Activated naive CD8-positive, alpha-beta T cell treated with anti-CD3 and anti-CD28 coated beads, Interleukin-2, amount 10 ng/mL, durations not matched to agents 7 days and 5 days (primary cell): ENCODE data around the gene RSPO1. TPM values are rescaled to one million over a fixed set of nuclear protein-coding genes. Genes with fewer than 3 reads are reported as not detected.

Experiments used
- ATAC-seq: fragments of 150-1000 bp; cut with Tn5 transposase; one replicate; pipeline ENCODE4 v1.10.0; 2021; ENCODE audit warnings: low read depth, moderate library complexity
- POLR2A ChIA-PET: fragments of 350-600 bp; sonication (Branson Sonifier 250); formaldehyde crosslinking; loops from one replicate; lab custom pipeline; 2021; ENCODE audit warnings: antibody characterized with exemption; lab: Charles Lee
- DNase-seq: peaks from one replicate; pipeline ENCODE4 v3.0.0; 2021
- H3K27ac Mint-ChIP-seq: one replicate; pipeline ENCODE4 v1.8.0; 2022; ENCODE audit warnings: mild to moderate bottlenecking, mixed read lengths
- H3K27me3 Mint-ChIP-seq: one replicate; pipeline ENCODE4 v1.8.0; 2022; ENCODE audit warnings: mild to moderate bottlenecking, moderate library complexity, mixed read lengths
- H3K36me3 Mint-ChIP-seq: one replicate; pipeline ENCODE4 v1.8.0; 2021; ENCODE audit warnings: mild to moderate bottlenecking, mixed read lengths
- H3K4me1 Mint-ChIP-seq: one replicate; pipeline ENCODE4 v1.8.0; 2021; ENCODE audit warnings: mixed read lengths
- H3K4me3 Mint-ChIP-seq: one replicate; pipeline ENCODE4 v1.8.0; 2022; ENCODE audit warnings: mild to moderate bottlenecking, moderate library complexity, mixed read lengths
- H3K9me3 Mint-ChIP-seq: one replicate; pipeline ENCODE4 v1.8.0; 2021; ENCODE audit warnings: mixed read lengths
- total RNA-seq, 2 experiments: library from RNA; stranded (reverse); gene quantifications; one replicate each; pipeline ENCODE4 v1.2.3, GENCODE V29; 2021

Gene RSPO1
- total RNA-seq, 2 experiments from 2014 or later = not detected

GRCh38 chr1:37666241-37666867 is 31.7 kb upstream of the RSPO1 start:
- no peaks in the 10 kb centered on the region for H3K4me1 Mint-ChIP-seq
- no peak for DNase-seq
- H3K27me3 Mint-ChIP-seq = peaks cover 16% of the 10 kb centered on the region
- no peaks in the 10 kb centered on the region for H3K9me3 Mint-ChIP-seq
- POLR2A ChIA-PET = no interaction called here
- no peak overlapping the region for H3K27ac Mint-ChIP-seq
- no peak for ATAC-seq
- H3K4me3 Mint-ChIP-seq = no peak overlapping the region
- H3K36me3 Mint-ChIP-seq = no peaks in the 10 kb centered on the region

GRCh38 chr1:37663426-37664000 is 28.8 kb upstream of the RSPO1 start:
- Mint-ChIP-seq H3K4me3 (no peak overlapping the region), H3K9me3 (no peaks in the 10 kb centered on the region), H3K27ac (no peak overlapping the region), H3K27me3 (peaks cover 28% of the 10 kb centered on the region), H3K36me3 (no peaks in the 10 kb centered on the region), H3K4me1 (no peaks in the 10 kb centered on the region)
- DNase-seq = no peak
- no peak for ATAC-seq
- POLR2A ChIA-PET = no interaction called here

GRCh38 chr1:37662031-37662755 is 27.5 kb upstream of the RSPO1 start:
- Mint-ChIP-seq H3K27ac (no peak overlapping the region), H3K9me3 (no peaks in the 10 kb centered on the region), H3K36me3 (no peaks in the 10 kb centered on the region), H3K27me3 (peaks cover 28% of the 10 kb centered on the region), H3K4me3 (no peak overlapping the region), H3K4me1 (no peaks in the 10 kb centered on the region)
- DNase-seq = no peak
- ATAC-seq = no peak
- POLR2A ChIA-PET = interaction anchor here (0.6 to 1.2 kb wide), 2 partner anchors 12 to 1426 kb away, joined by 3 to 4 read pairs; no protein-coding TSS in a partner anchor

GRCh38 chr1:37661401-37661800 is 26.7 kb upstream of the RSPO1 start:
- ATAC-seq (no peak), DNase-seq (no peak)
- H3K4me3 Mint-ChIP-seq = no peak overlapping the region
- POLR2A ChIA-PET = no interaction called here
- no peak overlapping the region for H3K27ac Mint-ChIP-seq
- H3K4me1 Mint-ChIP-seq = no peaks in the 10 kb centered on the region
- H3K27me3 Mint-ChIP-seq = peaks cover 26% of the 10 kb centered on the region
- no peaks in the 10 kb centered on the region for H3K36me3 Mint-ChIP-seq
- H3K9me3 Mint-ChIP-seq = no peaks in the 10 kb centered on the region

GRCh38 chr1:37660664-37661063 is 26.0 kb upstream of the RSPO1 start:
- DNase-seq (no peak), ATAC-seq (no peak)
- POLR2A ChIA-PET = interaction anchor here (0.6 kb wide), 1 partner anchor 907 kb away, joined by 3 read pairs; no protein-coding TSS in a partner anchor
- H3K36me3 Mint-ChIP-seq = no peaks in the 10 kb centered on the region
- H3K4me3 Mint-ChIP-seq = no peak overlapping the region
- no peaks in the 10 kb centered on the region for H3K4me1 Mint-ChIP-seq
- H3K27ac Mint-ChIP-seq = no peak overlapping the region
- H3K27me3 Mint-ChIP-seq = peaks cover 28% of the 10 kb centered on the region
- no peaks in the 10 kb centered on the region for H3K9me3 Mint-ChIP-seq

GRCh38 chr1:37658486-37658885 is 23.8 kb upstream of the RSPO1 start:
- no peaks in the 10 kb centered on the region for H3K36me3 Mint-ChIP-seq
- POLR2A ChIA-PET = no interaction called here
- H3K9me3 Mint-ChIP-seq = no peaks in the 10 kb centered on the region
- H3K4me3 Mint-ChIP-seq = no peak overlapping the region
- no peak overlapping the region for H3K27ac Mint-ChIP-seq
- no peaks in the 10 kb centered on the region for H3K4me1 Mint-ChIP-seq
- no peak for DNase-seq
- peaks cover 33% of the 10 kb centered on the region for H3K27me3 Mint-ChIP-seq
- no peak for ATAC-seq

- Mint-ChIP-seq H3K9me3 (no peaks in the 10 kb centered on the region), H3K36me3 (no peaks in the 10 kb centered on the region), H3K27me3 (peaks cover 33% of the 10 kb centered on the region), H3K4me3 (no peak overlapping the region), H3K4me1 (no peaks in the 10 kb centered on the region), H3K27ac (no peak overlapping the region)
- POLR2A ChIA-PET = no interaction called here
- ATAC-seq (no peak), DNase-seq (no peak)
Observed at GRCh38 chr1:37657620-37658412, 23.1 kb upstream of the RSPO1 start.

GRCh38 chr1:37656881-37657280 is 22.2 kb upstream of the RSPO1 start:
- peaks cover 35% of the 10 kb centered on the region for H3K27me3 Mint-ChIP-seq
- POLR2A ChIA-PET = no interaction called here
- H3K36me3 Mint-ChIP-seq = no peaks in the 10 kb centered on the region
- ATAC-seq = no peak
- DNase-seq = no peak
- no peak overlapping the region for H3K4me3 Mint-ChIP-seq
- H3K9me3 Mint-ChIP-seq = no peaks in the 10 kb centered on the region
- no peak overlapping the region for H3K27ac Mint-ChIP-seq
- H3K4me1 Mint-ChIP-seq = no peaks in the 10 kb centered on the region

GRCh38 chr1:37656026-37656425 is 21.3 kb upstream of the RSPO1 start:
- no peak overlapping the region for H3K27ac Mint-ChIP-seq
- no peaks in the 10 kb centered on the region for H3K9me3 Mint-ChIP-seq
- no peaks in the 10 kb centered on the region for H3K36me3 Mint-ChIP-seq
- ATAC-seq (no peak), DNase-seq (no peak)
- peaks cover 33% of the 10 kb centered on the region for H3K27me3 Mint-ChIP-seq
- no peaks in the 10 kb centered on the region for H3K4me1 Mint-ChIP-seq
- no peak overlapping the region for H3K4me3 Mint-ChIP-seq
- POLR2A ChIA-PET = no interaction called here

- no peaks in the 10 kb centered on the region for H3K36me3 Mint-ChIP-seq
- POLR2A ChIA-PET = no interaction called here
- no peak overlapping the region for H3K27ac Mint-ChIP-seq
Observed at GRCh38 chr1:37655274-37655673, 20.6 kb upstream of the RSPO1 start.

GRCh38 chr1:37653906-37654305 is 19.2 kb upstream of the RSPO1 start:
- Mint-ChIP-seq H3K27ac (no peak overlapping the region), H3K9me3 (no peaks in the 10 kb centered on the region), H3K36me3 (no peaks in the 10 kb centered on the region), H3K4me1 (no peaks in the 10 kb centered on the region), H3K27me3 (peaks cover 20% of the 10 kb centered on the region), H3K4me3 (no peak overlapping the region)
- ATAC-seq = no peak
- POLR2A ChIA-PET = no interaction called here
- DNase-seq = no peak

More at GRCh38 chr1:37655274-37655673, 20.6 kb upstream of the RSPO1 start:
- no peaks in the 10 kb centered on the region for H3K4me1 Mint-ChIP-seq
- ATAC-seq (no peak), DNase-seq (no peak)
- no peaks in the 10 kb centered on the region for H3K9me3 Mint-ChIP-seq
- H3K4me3 Mint-ChIP-seq = no peak overlapping the region
- peaks cover 28% of the 10 kb centered on the region for H3K27me3 Mint-ChIP-seq

- H3K27ac Mint-ChIP-seq = no peak overlapping the region
- no peaks in the 10 kb centered on the region for H3K4me1 Mint-ChIP-seq
- H3K27me3 Mint-ChIP-seq = peaks cover 15% of the 10 kb centered on the region
- no peaks in the 10 kb centered on the region for H3K36me3 Mint-ChIP-seq
- DNase-seq = no peak
- POLR2A ChIA-PET = no interaction called here
- no peak overlapping the region for H3K4me3 Mint-ChIP-seq
- ATAC-seq = no peak
- no peaks in the 10 kb centered on the region for H3K9me3 Mint-ChIP-seq
Observed at GRCh38 chr1:37652976-37653375, 18.3 kb upstream of the RSPO1 start.

- no peaks in the 10 kb centered on the region for H3K9me3 Mint-ChIP-seq
- POLR2A ChIA-PET = no interaction called here
- no peak overlapping the region for H3K4me3 Mint-ChIP-seq
- no peak for DNase-seq
- no peak overlapping the region for H3K27ac Mint-ChIP-seq
- peaks cover 18% of the 10 kb centered on the region for H3K27me3 Mint-ChIP-seq
- H3K4me1 Mint-ChIP-seq = no peaks in the 10 kb centered on the region
- ATAC-seq = no peak
- H3K36me3 Mint-ChIP-seq = no peaks in the 10 kb centered on the region
Observed at GRCh38 chr1:37651803-37652202, 17.1 kb upstream of the RSPO1 start.
